Transverse colon (tissue), 4 donors: ENCODE data around the gene ARSD. TPM values are rescaled to one million over a fixed set of nuclear protein-coding genes. Genes with fewer than 3 reads are reported as not detected.
"Not testable (repeated sequence)": the region's sequence is repeated elsewhere in the genome, so short reads cannot be mapped to it uniquely, and the experiment has no call there.

ENCODE experiments used
- DNase-seq: peaks from one replicate; pipeline ENCODE4 v3.0.0-alpha.2; 2019
- H3K27ac ChIP-seq, 4 donors: fragments of 200-600 bp; sonication (generic); 2 replicates each; pipeline ENCODE4 v1.5.1; 2016 to 2018; ENCODE audit warnings: inconsistent platforms in 4 of 4
- H3K27me3 ChIP-seq: fragments of 200-600 bp; sonication (generic); 2 replicates; pipeline ENCODE4 v1.5.1; 2017; ENCODE audit warnings: inconsistent platforms
- H3K36me3 ChIP-seq, 4 donors: fragments of 200-600 bp; sonication (generic); 2 replicates each; pipeline ENCODE4 v1.5.1; 2017 to 2019; ENCODE audit warnings: inconsistent platforms in 4 of 4
- H3K4me1 ChIP-seq, 4 donors: fragments of 200-600 bp; sonication (generic); 2 replicates each; pipeline ENCODE4 v1.5.1; 2017 to 2020; ENCODE audit warnings: inconsistent platforms in 4 of 4
- H3K4me3 ChIP-seq, 4 donors: fragments of 200-600 bp; sonication (generic); 1 replicate in 1 of 4; 2 replicates in 3 of 4; pipeline versions ENCODE4 v1.5.1 to v1.6.1; 2017 to 2019; ENCODE audit warnings: inconsistent platforms in 4 of 4
- H3K9me3 ChIP-seq, 2 donors: fragments of 200-600 bp; sonication (generic); 2 replicates each; pipeline ENCODE4 v1.5.1; 2017 to 2019; ENCODE audit warnings: inconsistent platforms in 2 of 2
- CTCF ChIP-seq, 5 experiments: fragments of 200-600 bp in 3 of 5; fragments of 450-650 bp in 2 of 5; sonication (generic) in 3 of 5; IDR thresholded peaks; 1 replicate in 2 of 5; 2 replicates in 3 of 5; pipeline ENCODE4 v1.5.1; 2016 to 2017; ENCODE audit warnings: antibody characterized with exemption in 5 of 5, inconsistent platforms in 3 of 5, mild to moderate bottlenecking in 2 of 5, moderate library complexity in 1 of 5
- EP300 ChIP-seq: sonication (generic); formaldehyde crosslinking; IDR thresholded peaks from one replicate; pipeline ENCODE4 v1.6.1; 2017; ENCODE audit warnings: antibody characterized with exemption, low read depth
- POLR2A ChIP-seq: fragments of 450-650 bp; IDR thresholded peaks from one replicate; pipeline ENCODE4 v1.6.1; 2016; ENCODE audit warnings: antibody characterized with exemption, mild to moderate bottlenecking, moderate library complexity
- POLR2AphosphoS5 ChIP-seq, 3 donors: sonication (generic); formaldehyde crosslinking; IDR thresholded peaks; one replicate each; pipeline ENCODE4 v1.6.1; 2016; ENCODE audit warnings: antibody characterized with exemption in 3 of 3
- WGBS, 2 donors: methylation state at CpG; one replicate each; pipeline ENCODE4 v1.1.5; 2018; ENCODE audit warnings: low coverage in 1 of 2; 5-methylcytosine and 5-hydroxymethylcytosine counted together
- in situ Hi-C, 4 donors: fragments of 200-750 bp; cut with MboI; loops; one replicate each; pipeline versions ENCODE4 v1.15.0 to v1.15.1; 2017; ENCODE audit warnings: low sequenced_read_pairs in 3 of 4, low pct_ligation_motif_present in 1 of 4, low pct_unique_long_range_greater_than_20kb in 1 of 4
- intact Hi-C: fragments of 100-400 bp; cut with DNase I; formaldehyde crosslinking; loops from one replicate; pipeline ENCODE4 v1.15.1; 2023; ENCODE audit warnings: low total_unique reads
- total RNA-seq, 4 donors: library from RNA; depleted of rRNA; stranded (reverse); fragments of >200 nt; gene quantifications; one replicate each; pipeline ENCODE4 v1.1.0, GENCODE V29; 2016

ARSD gene
- total RNA-seq, 4 donors from 2014 or later, result 47.1 to 65.4 (median 58.6) TPM

GRCh38 chrX:2928191-2928582 lies 952 bp downstream of the ARSD start:
- intact Hi-C loops (no loop called here), in situ Hi-C loops (loop anchor here in 1 of 4 donors (25.0 kb wide), 1 partner anchor 109 kb away; the partner anchor contains the start of gene ARSF)
- H3K4me1 ChIP-seq, result peaks cover 0 to 7% (median 3%) of the 10 kb centered on the region in 4 donors
- TF ChIP-seq CTCF (IDR thresholded peaks at IDR 0.05) (no peak), POLR2A (no peak), POLR2AphosphoS5 (IDR thresholded peaks at IDR 0.05) (no peak), EP300 (no peak)
- 21% methylated on average over 18 of the region's 27 CpGs; no CpG with 5 or more reads in 1 of the 2 donors for WGBS, 2 donors
- no peaks in the 10 kb centered on the region for H3K36me3 ChIP-seq
- no peaks in the 10 kb centered on the region for H3K9me3 ChIP-seq
- H3K27me3 ChIP-seq, result no peaks in the 10 kb centered on the region
- H3K4me3 ChIP-seq, result peak overlapping the region; percentile 20 to 75 (median 72)
- peak overlapping the region; percentile 96 to 99 (median 98) for H3K27ac ChIP-seq
- DNase-seq, result peak; percentile 53

GRCh38 chrX:2926664-2927275 lies 2.4 kb downstream of the ARSD start:
- Histone ChIP-seq H3K4me3 (no peak overlapping the region), H3K4me1 (peaks cover 0 to 7% (median 3%) of the 10 kb centered on the region in 4 donors), H3K27me3 (no peaks in the 10 kb centered on the region), H3K36me3 (no peaks in the 10 kb centered on the region), H3K27ac (peak overlapping the region in 1 of 4 donors; percentile 96), H3K9me3 (no peaks in the 10 kb centered on the region)
- in situ Hi-C loops, result loop anchor here in 1 of 4 donors (25.0 kb wide), 1 partner anchor 111 kb away; the partner anchor contains the start of gene ARSF
- no peak for DNase-seq
- TF ChIP-seq CTCF (IDR thresholded peaks at IDR 0.05) (no peak), POLR2A (no peak), POLR2AphosphoS5 (IDR thresholded peaks at IDR 0.05) (no peak), EP300 (no peak)
- WGBS, 2 donors, result 94 to 100% methylated on average over 1 to 15 of the region's 15 CpGs
- intact Hi-C loops, result no loop called here

GRCh38 chrX:2926255-2926654 lies 2.9 kb downstream of the ARSD start:
- intact Hi-C loops, H3K27ac ChIP-seq, H3K36me3 ChIP-seq, H3K4me3 ChIP-seq, H3K9me3 ChIP-seq, H3K4me1 ChIP-seq, H3K27me3 ChIP-seq, DNase-seq: not testable (repeated sequence)
- in situ Hi-C loops, result loop anchor here in 1 of 4 donors (25.0 kb wide), 1 partner anchor 111 kb away; the partner anchor contains the start of gene ARSF
- WGBS, 2 donors, result 89 to 92% methylated on average over 2 to 4 of the region's 4 CpGs

- in situ Hi-C loops, result no loop called here
- no peaks in the 10 kb centered on the region for H3K9me3 ChIP-seq
- H3K27me3 ChIP-seq, result no peaks in the 10 kb centered on the region
- H3K4me1 ChIP-seq, result peaks cover 0 to 3% (median under 1%) of the 10 kb centered on the region in 4 donors
- H3K27ac ChIP-seq, result no peak overlapping the region
- no peak overlapping the region for H3K4me3 ChIP-seq
- intact Hi-C loops, result no loop called here
- 86% methylated on average over 9 of the region's 9 CpGs; no CpG with 5 or more reads in 1 of the 2 donors for WGBS, 2 donors
- no peak for DNase-seq
- no peaks in the 10 kb centered on the region for H3K36me3 ChIP-seq
- no peak for TF ChIP-seq POLR2AphosphoS5 (IDR thresholded peaks at IDR 0.05)
- TF ChIP-seq EP300, result no peak
Measured at GRCh38 chrX:2924151-2924550, 5.0 kb downstream of the ARSD start.

GRCh38 chrX:2921750-2922149 lies 7.4 kb downstream of the ARSD start:
- Histone ChIP-seq H3K9me3 (no peaks in the 10 kb centered on the region), H3K4me1 (no peaks in the 10 kb centered on the region), H3K27me3 (no peaks in the 10 kb centered on the region), H3K27ac (no peak overlapping the region), H3K36me3 (no peaks in the 10 kb centered on the region), H3K4me3 (no peak overlapping the region)
- WGBS, 2 donors, result 58 to 85% methylated on average over 2 to 9 of the region's 9 CpGs
- in situ Hi-C loops, result no loop called here
- no peak for TF ChIP-seq POLR2AphosphoS5 (IDR thresholded peaks at IDR 0.05)
- no peak for TF ChIP-seq CTCF (IDR thresholded peaks at IDR 0.05)
- TF ChIP-seq POLR2A, result no peak
- TF ChIP-seq EP300, result no peak
- no peak for DNase-seq
- intact Hi-C loops, result no loop called here
